ENCODE measurements around the gene DRAM2. TPM values are rescaled to one million over a fixed set of nuclear protein-coding genes. Genes with fewer than 3 reads are reported as not detected.

The DRAM2 gene
- total and polyA plus RNA-seq, 2 experiments from 2014 or later = 67.1 to 67.6 TPM

Small RNA genes within 50 kb of the gene (small RNA-seq; reads per million reads assigned to genes)
- gene AL355816.1 = not detected

Other genes with a start within 250 kb of the DRAM2 start
- gene LRIF1, start 176.2 kb downstream of the DRAM2 start, total RNA-seq = 12.8 and 17.5 TPM in 2 replicates
- gene LRIF1, start 176.2 kb downstream of the DRAM2 start, polyA plus RNA-seq = 9.5 and 11.1 TPM in 2 replicates
- 49.0 and 51.7 TPM in 2 replicates for gene CEPT1, start 130 bp upstream of the DRAM2 start, total RNA-seq
- gene CEPT1, start 130 bp upstream of the DRAM2 start, polyA plus RNA-seq = 22.3 and 24.2 TPM in 2 replicates
- gene DENND2D, start 60.6 kb upstream of the DRAM2 start, total RNA-seq = 7.3 and 7.6 TPM in 2 replicates
- 8.3 and 14.3 TPM in 2 replicates for gene DENND2D, start 60.6 kb upstream of the DRAM2 start, polyA plus RNA-seq
- gene CHI3L2, start 87.6 kb upstream of the DRAM2 start, total RNA-seq = 2.4 and 5.7 TPM in 2 replicates
- 0.24 and 3.9 TPM in 2 replicates for gene CHI3L2, start 87.6 kb upstream of the DRAM2 start, polyA plus RNA-seq
- gene CHIA, start 150.8 kb upstream of the DRAM2 start, total RNA-seq = 0.28 TPM in 1 of 2 replicates, not detected in the other
- gene CHIA, start 150.8 kb upstream of the DRAM2 start, polyA plus RNA-seq = not detected in 2 replicates